ENCODE results near the gene C1orf226. TPM values are rescaled to one million over a fixed set of nuclear protein-coding genes. Genes with fewer than 3 reads are reported as not detected.

The C1orf226 gene
- total and polyA plus RNA-seq, 9 of the 15 experiments (the other 6 are each of a cell fraction or from before 2014, with no cell fraction given) = 0.10 to 1.4 (median 0.47) TPM

GRCh38 chr1:162389971-162390370 lies 8.4 kb downstream of the C1orf226 start (continued):
- TF ChIP-seq MGA (IDR thresholded peaks at IDR 0.05) (peak; percentile 72), COPS2 (conservative IDR thresholded peaks at IDR 0.05) (no peak), MLX (CRISPR knock-in tag; conservative IDR thresholded peaks at IDR 0.05) (no peak), MEIS2 (IDR thresholded peaks at IDR 0.05; ENCODE audit: partially characterized antibody) (peak; percentile 41), ETS1 (conservative IDR thresholded peaks at IDR 0.05; ENCODE audit: control insufficient read depth, low read depth, low read length) (no peak), EZH2 (IDR thresholded peaks at IDR 0.05; ENCODE audit: borderline replicate concordance, low read depth, low read length) (no peak), ZNF655 (CRISPR knock-in tag; IDR thresholded peaks at IDR 0.05) (no peak), HOXB6 (CRISPR knock-in tag; IDR thresholded peaks at IDR 0.05; ENCODE audit: borderline replicate concordance) (no peak), CHCHD3 (CRISPR knock-in tag; IDR thresholded peaks at IDR 0.05) (no peak), MNT (conservative IDR thresholded peaks at IDR 0.05) (peak in 1 of 2 experiments; percentile 30; a peak in 1 of 4 replicates), ZNF347 (CRISPR knock-in tag; IDR thresholded peaks at IDR 0.05; ENCODE audit: low read depth) (no peak)
